Measurements from ENCODE around the gene TOPAZ1.
"Not testable (repeated sequence)": the region's sequence is repeated elsewhere in the genome, so short reads cannot be mapped to it uniquely, and the experiment has no call there.

TOPAZ1 gene

DNA sequence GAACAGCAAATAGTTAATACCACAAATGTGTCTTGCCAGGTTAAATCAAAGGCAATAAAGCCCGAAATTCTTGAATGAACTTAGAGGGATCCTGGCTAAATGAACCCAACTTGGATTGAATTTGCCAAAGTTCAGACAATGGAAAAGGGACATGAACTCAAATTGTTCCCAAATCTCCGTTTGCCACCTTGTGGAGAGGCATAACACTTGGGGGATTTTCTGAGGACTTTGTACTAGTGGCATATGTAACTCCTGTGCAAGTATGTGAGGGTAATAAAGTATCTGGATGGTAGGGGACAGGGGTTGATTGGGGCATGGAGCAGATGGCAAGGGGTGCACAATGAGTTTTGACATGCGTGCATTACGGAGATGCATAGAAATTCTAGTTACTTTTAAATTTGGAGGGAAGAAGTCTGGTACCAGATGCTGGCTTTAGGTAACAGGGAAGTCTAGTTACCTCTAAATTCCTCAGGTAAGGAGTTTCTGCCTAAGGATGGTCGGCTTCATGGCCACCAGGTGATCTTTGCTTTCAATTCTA lies 95.6 kb downstream of the TOPAZ1 start:
- no peak for DNase-seq

DNA sequence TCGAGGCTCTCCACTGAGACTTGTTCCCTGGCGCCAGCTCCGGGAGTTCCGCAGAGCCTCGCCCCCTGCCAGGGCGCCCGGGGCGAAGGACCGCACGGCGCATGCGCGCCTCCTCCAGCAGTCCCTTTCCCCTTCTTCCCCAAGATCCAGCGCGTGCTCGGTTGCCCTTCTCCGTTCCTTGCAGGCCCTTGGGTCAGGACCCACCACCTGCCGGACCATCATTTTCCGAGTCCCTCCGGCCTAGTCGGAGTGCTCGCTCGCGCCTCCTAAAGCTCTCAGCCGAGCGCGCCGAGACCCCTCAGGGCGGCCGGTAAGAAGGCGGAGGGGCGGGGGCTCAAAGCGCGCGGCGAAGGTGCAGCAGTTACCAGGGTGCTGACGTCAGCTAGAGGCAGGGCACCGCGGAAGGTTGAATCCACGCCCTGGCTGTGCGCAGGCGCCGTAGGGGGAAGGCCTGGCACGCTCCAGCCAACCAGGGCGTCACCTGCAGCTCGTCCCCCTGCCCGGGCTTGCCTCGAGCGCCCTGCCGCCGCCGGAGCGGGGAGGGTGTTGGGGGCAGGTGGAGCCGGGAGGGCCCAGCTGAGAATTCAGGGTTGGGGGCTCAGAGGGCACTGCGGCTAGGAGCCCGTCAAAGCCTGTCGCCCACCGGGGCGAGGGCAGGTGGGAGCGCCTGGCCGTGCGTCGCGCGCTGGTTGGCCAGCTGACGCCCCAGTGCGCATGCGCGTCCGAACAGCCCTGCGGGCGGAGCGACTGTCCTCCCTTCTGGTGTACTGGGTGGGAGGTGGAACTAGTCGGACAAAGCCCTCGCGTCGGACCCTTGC lies 96.5 kb downstream of the TOPAZ1 start, which contains the start of gene TCAIM:
TCAIM (plus strand) TSS at position 757 of the 818 bp plus-strand sequence. CDS start 16,017 bp downstream, outside the sequence.
- peak; percentile 98 for DNase-seq

GRCh38 chr3:44338828-44339127 lies 97.1 kb downstream of the TOPAZ1 start:
- DNase-seq, result no peak

DNA sequence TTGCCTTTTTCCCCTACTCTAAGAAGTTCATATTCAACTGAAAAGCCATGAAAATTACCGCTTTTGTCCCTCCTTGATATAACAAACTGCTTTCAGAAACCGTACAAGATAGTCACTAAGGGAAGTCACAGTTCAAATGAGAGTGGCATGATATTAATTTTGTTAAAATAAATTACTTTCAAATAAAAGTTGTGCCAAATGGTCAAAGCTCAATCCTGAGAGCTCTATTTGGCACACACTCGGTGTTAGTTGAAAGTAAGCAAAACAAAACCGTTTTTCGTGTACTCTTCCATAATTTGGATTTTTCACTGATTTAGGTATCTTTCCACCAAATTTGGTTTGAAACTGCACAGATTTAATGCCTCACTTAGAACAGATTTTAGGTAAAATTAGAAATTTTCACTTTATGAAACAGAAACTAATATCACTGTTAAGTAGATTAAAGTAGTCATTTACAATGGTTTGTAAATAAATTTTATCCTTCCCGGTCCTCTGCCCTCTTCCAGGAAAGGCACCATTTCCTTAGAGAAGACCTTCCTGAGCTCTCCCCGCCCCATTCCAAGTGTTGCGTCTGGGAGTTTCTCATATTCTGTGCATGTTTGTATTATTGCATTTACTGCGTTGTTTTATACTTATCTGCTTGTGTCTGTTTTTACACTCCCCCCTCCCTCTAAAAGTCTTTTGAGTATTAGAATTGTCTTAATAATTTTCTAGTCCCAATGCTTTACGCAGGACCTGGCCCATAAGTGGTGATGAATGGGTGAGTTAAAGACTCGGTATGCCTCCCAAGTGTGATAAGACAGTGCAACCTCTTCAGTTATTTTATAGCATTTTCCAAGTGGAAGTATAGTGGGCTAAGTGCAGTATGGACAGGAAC lies 97.7 kb downstream of the TOPAZ1 start:
- no peak for DNase-seq

GRCh38 chr3:44340058-44340395 lies 98.3 kb downstream of the TOPAZ1 start:
- DNase-seq, result no peak

- DNase-seq, result no peak
These were observed 100.6 kb downstream of the TOPAZ1 start for GRCh38 chr3:44342176-44342790.

GRCh38 chr3:44343421-44343820 lies 101.7 kb downstream of the TOPAZ1 start:
- no peak for DNase-seq

GRCh38 chr3:44346590-44346989 lies 104.9 kb downstream of the TOPAZ1 start:
- not testable (repeated sequence) for DNase-seq

- DNase-seq, result no peak
These were observed 107.3 kb downstream of the TOPAZ1 start for GRCh38 chr3:44348993-44349392.

- DNase-seq, result no peak
These were observed 111.8 kb downstream of the TOPAZ1 start for GRCh38 chr3:44353355-44353924.

DNA sequence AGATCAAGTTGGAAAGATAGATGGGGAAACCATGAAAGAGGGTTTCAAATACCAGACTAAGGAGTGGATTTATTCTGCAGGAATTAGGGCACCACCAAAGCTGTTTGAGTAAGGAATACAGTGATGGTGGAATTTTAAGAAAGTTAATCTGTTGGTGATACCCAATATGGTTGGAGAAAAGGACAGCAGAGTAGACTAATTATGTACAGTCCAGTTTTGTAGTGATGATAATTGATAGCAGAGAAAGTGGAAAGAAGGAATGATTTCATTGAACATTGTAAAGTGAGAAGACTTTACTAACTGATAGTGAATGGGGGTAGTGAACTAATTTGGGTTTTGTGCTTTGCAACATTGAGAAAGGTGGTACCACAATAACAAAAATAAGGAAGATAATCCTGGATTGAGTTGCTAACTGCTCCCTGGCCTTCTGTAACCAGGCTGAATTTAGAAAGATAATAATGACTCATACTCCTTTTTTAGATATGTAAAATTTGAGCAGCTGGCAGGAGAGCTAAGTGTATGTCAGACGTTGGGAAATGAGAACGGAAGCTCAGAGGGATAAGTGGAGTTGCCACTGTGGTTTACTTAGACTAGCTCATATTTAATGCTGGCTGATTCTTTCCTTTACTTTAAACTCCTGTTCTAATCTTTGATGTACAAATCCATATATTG lies 113.8 kb downstream of the TOPAZ1 start:
- DNase-seq, result no peak

DNA sequence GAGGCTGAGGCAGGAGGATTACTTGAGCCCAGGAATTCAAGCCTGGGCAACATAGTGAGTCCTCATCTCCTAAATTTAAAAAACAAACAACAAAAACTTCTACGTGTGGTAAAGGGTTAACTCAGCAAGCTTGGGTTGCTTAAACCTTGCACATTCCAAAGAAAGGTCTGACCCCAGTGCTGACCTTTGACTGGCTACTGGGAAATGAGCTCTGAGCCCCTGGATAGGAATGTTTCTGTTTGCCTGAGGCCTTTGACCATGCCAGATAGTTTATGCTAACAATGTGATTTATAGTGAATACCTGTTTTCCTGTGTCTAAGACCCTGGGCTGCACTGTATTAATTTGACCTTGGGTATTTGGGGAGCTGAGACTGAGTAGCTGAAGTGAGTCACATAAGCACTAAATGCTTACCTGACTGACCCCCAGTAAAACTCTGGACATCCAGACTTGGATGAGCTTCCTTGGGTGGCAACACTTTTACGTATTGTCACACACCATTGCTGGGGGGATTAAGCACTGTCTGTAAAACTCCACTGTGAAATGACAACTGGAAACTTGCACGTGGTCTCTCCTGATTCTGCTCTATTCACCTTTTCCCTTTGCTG lies 117.6 kb downstream of the TOPAZ1 start:
- DNase-seq, result no peak

DNA sequence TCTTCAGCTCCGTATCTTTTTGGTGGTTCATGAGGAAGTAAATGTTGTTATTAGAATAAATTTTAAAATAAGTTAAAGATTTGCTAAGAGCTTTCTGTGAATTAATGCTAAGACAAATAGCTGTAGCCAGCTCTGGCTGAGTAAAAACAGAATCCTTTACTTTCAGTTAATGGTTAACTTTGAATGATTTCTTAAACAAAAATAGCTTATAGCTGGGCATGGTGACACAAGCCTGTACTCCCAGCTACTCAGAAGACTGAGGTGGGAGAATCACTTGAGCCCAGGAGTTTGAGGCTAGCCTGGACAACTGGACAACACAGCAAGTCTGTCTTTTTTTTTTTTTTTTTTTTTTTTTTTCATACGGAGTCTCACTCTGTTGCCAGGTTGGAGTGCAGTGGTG lies 121.9 kb downstream of the TOPAZ1 start:
- DNase-seq, result no peak

DNA sequence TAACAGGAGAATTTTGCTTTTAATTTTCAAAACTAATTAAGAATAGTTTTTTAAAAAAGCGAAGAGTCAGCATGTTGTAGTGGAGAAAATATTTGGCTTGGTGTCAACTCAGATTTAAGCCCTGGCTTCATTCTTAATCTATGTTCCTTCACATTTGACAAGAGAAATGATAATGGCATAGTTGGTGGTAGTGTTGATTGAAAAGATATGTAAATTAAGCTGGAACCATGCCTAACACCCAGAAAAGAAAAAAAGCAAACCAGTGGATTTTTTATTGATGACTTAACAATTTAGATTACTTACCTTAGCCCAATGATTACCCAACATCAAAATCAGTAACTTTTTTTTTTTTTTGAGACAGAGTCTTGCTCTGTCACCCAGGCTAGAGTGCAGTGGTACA lies 124.3 kb downstream of the TOPAZ1 start:
- DNase-seq, result no peak

DNA sequence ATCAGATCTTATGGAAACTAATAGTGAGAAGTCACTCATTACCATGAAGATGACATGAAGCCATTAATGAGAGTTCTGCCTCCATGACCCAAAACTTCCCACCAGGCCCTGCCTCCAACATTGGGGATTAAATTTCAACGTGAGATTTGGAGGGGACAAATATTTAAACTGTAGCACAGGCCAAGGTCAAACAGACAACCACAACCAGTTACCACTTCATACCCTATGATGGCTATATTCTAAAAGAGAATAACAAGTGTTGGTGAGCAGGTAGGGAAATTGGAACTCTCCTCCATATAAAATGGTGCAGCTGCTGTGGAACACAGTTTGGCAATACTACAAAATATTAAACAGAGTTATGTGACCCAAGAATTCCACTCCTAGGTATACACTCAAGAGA lies 133.8 kb downstream of the TOPAZ1 start:
- DNase-seq, result no peak

All from right forelimb (tissue), 1 donor.